ENCODE measurements around the gene SKI.

DNA sequence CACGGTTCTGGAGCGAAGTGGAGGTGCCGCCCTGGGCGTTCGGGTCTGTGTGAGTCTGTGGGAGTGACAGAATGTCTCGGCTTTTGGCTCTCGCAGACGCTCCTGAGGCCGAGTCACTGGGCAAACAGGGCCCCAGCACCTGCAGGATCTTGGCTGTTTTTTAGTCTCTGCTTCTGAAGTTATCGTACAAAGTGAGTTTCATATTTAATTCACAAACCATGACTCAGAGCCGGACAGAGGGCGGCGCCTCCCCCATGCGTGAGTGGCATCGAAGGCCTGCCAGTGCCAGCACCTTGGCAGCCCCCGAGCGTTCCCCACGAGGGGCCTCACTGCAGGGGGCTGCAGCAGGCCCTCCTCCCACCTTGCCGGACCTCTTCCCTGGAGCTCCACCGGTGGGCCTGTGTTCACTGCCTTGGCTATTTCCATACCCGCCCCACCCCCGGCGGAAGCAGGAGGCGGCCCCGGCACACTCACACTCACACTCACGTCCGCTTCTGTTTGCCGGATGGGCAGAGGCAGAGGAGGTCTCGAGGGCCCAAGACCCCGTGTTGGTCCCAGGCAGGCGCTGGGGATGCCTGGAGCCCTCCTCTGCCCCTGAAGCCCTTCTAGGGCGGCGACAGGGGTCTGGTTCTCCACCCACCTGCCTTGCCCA, 106.9 kb downstream of the SKI start:
- TF ChIP-seq POLR2AphosphoS5 (IDR thresholded peaks at IDR 0.05) (no peak), POLR2A (IDR thresholded peaks at IDR 0.05) (no peak)
- TF ChIP-seq, protein P1, sequence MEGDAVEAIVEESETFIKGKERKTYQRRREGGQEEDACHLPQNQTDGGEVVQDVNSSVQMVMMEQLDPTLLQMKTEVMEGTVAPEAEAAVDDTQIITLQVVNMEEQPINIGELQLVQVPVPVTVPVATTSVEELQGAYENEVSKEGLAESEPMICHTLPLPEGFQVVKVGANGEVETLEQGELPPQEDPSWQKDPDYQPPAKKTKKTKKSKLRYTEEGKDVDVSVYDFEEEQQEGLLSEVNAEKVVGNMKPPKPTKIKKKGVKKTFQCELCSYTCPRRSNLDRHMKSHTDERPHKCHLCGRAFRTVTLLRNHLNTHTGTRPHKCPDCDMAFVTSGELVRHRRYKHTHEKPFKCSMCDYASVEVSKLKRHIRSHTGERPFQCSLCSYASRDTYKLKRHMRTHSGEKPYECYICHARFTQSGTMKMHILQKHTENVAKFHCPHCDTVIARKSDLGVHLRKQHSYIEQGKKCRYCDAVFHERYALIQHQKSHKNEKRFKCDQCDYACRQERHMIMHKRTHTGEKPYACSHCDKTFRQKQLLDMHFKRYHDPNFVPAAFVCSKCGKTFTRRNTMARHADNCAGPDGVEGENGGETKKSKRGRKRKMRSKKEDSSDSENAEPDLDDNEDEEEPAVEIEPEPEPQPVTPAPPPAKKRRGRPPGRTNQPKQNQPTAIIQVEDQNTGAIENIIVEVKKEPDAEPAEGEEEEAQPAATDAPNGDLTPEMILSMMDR (IDR thresholded peaks at IDR 0.05), result no peak
